Brain pericyte (primary cell): Measurements from ENCODE around the gene MGAT5B.
"Not testable (repeated sequence)": the region's sequence is repeated elsewhere in the genome, so short reads cannot be mapped to it uniquely, and the experiment has no call there.

Source experiments
- DNase-seq: peaks from one replicate; pipeline ENCODE4 v3.0.0-alpha.2; 2012; ENCODE audit warnings: low read depth, low spot score

The MGAT5B gene

GRCh38 chr17:76868176-76868668, at the start of gene MGAT5B:
Gene MGAT5B (plus strand): TSS chr17:76868404. CDS start chr17:76869030, 626 bp downstream.
- no peak for DNase-seq

- DNase-seq: no peak
Observed at GRCh38 chr17:76820039-76820438, 48.2 kb upstream of the MGAT5B start.

GRCh38 chr17:76820561-76820960, 47.6 kb upstream of the MGAT5B start:
- DNase-seq: no peak

GRCh38 chr17:76822184-76822778, 45.9 kb upstream of the MGAT5B start:
- DNase-seq: no peak

- no peak for DNase-seq
Observed at GRCh38 chr17:76824093-76824492, 44.1 kb upstream of the MGAT5B start.

GRCh38 chr17:76826330-76827068, 41.7 kb upstream of the MGAT5B start:
- DNase-seq: no peak

- no peak for DNase-seq
Observed at GRCh38 chr17:76827736-76828135, 40.5 kb upstream of the MGAT5B start.

- DNase-seq: no peak
Observed at GRCh38 chr17:76830987-76831715, 37.1 kb upstream of the MGAT5B start.

- DNase-seq: no peak
Observed at GRCh38 chr17:76833034-76833644, 35.1 kb upstream of the MGAT5B start.

- DNase-seq: no peak
Observed at GRCh38 chr17:76833747-76834146, 34.5 kb upstream of the MGAT5B start.

- no peak for DNase-seq
Observed at GRCh38 chr17:76834870-76835269, 33.3 kb upstream of the MGAT5B start.

GRCh38 chr17:76840443-76840767, 27.8 kb upstream of the MGAT5B start:
- no peak for DNase-seq

GRCh38 chr17:76840884-76841775, 27.1 kb upstream of the MGAT5B start:
- no peak for DNase-seq

- no peak for DNase-seq
Observed at GRCh38 chr17:76841776-76842405, 26.3 kb upstream of the MGAT5B start.

GRCh38 chr17:76843068-76843467, 25.1 kb upstream of the MGAT5B start:
- not testable (repeated sequence) for DNase-seq

GRCh38 chr17:76843703-76844484, 24.3 kb upstream of the MGAT5B start:
- no peak for DNase-seq

- no peak for DNase-seq
Observed at GRCh38 chr17:76844485-76844829, 23.7 kb upstream of the MGAT5B start.

GRCh38 chr17:76844846-76845245, 23.4 kb upstream of the MGAT5B start:
- DNase-seq: no peak

GRCh38 chr17:76845541-76846017, 22.6 kb upstream of the MGAT5B start:
- DNase-seq: no peak

GRCh38 chr17:76847031-76847430, 21.2 kb upstream of the MGAT5B start:
- DNase-seq: no peak
